OCI-LY1 (cell line): Measurements from ENCODE around the gene ZC3H18.

Source experiments
- H2AFZ ChIP-seq: fragments of 200-600 bp; sonication (generic), shearing (Covaris generic); 2 replicates; pipeline ENCODE4 v1.6.0; 2014; ENCODE audit warnings: antibody characterized with exemption, mild to moderate bottlenecking, low read length
- H3F3A ChIP-seq: fragments of 200-600 bp; sonication (generic), shearing (Covaris generic); 2 replicates; pipeline ENCODE4 v1.6.0; 2014; ENCODE audit warnings: mild to moderate bottlenecking, antibody characterized with exemption, low read length, moderate library complexity; ENCODE audit not compliant: insufficient read depth
- H3K27ac ChIP-seq: fragments of 200-600 bp; sonication (generic); 2 replicates; pipeline ENCODE4 v1.5.1; 2014; ENCODE audit warnings: low read length, mixed run types, mild to moderate bottlenecking, low read depth; ENCODE audit not compliant: poor library complexity, severe bottlenecking
- H3K27me3 ChIP-seq: fragments of 200-600 bp; sonication (generic); 2 replicates; pipeline ENCODE4 v1.6.0; 2014; ENCODE audit warnings: antibody characterized with exemption, mild to moderate bottlenecking, low read length, moderate library complexity; ENCODE audit not compliant: insufficient read depth
- H3K36me3 ChIP-seq: fragments of 200-600 bp; sonication (generic); 2 replicates; pipeline ENCODE4 v1.6.1; 2014; ENCODE audit warnings: mild to moderate bottlenecking, antibody characterized with exemption, low read length, moderate library complexity, mixed read lengths; ENCODE audit not compliant: insufficient read depth
- H3K4me1 ChIP-seq: fragments of 200-600 bp; sonication (generic); 2 replicates; pipeline ENCODE4 v1.5.1; 2014; ENCODE audit warnings: mild to moderate bottlenecking, low read length, moderate library complexity; ENCODE audit not compliant: insufficient read depth, severe bottlenecking
- H3K4me2 ChIP-seq: fragments of 200-600 bp; sonication (generic), shearing (Covaris generic); 2 replicates; pipeline ENCODE4 v1.6.1; 2014; ENCODE audit warnings: low read length
- H3K4me3 ChIP-seq: fragments of 200-600 bp; sonication (generic); 2 replicates; pipeline ENCODE4 v1.5.1; 2014; ENCODE audit warnings: low read length, low read depth, mild to moderate bottlenecking, mixed read lengths; ENCODE audit not compliant: poor library complexity, severe bottlenecking
- H3K79me2 ChIP-seq: fragments of 200-600 bp; shearing (Covaris generic); 2 replicates; pipeline ENCODE4 v1.6.1; 2016; ENCODE audit warnings: mixed run types, low read length, mixed read lengths; ENCODE audit not compliant: insufficient read depth
- H3K9ac ChIP-seq: fragments of 200-600 bp; sonication (generic), shearing (Covaris generic); 2 replicates; pipeline ENCODE4 v1.6.1; 2014; ENCODE audit warnings: mild to moderate bottlenecking, low read length, mixed read lengths
- H3K9me2 ChIP-seq: fragments of 200-600 bp; sonication (generic), shearing (Covaris generic); 2 replicates; pipeline ENCODE4 v1.6.1; 2014; ENCODE audit warnings: low read depth, mild to moderate bottlenecking, low read length, mixed read lengths
- H3K9me3 ChIP-seq: fragments of 200-600 bp; shearing (Covaris generic); 2 replicates; pipeline ENCODE4 v1.6.1; 2014; ENCODE audit warnings: low read length, mixed read lengths
- H4K20me1 ChIP-seq: fragments of 200-600 bp; sonication (generic), shearing (Covaris generic); 2 replicates; pipeline ENCODE4 v1.6.0; 2016; ENCODE audit warnings: mild to moderate bottlenecking, low read length; ENCODE audit not compliant: insufficient read depth
- EZH2 ChIP-seq: fragments of 200-600 bp; sonication (generic), shearing (Covaris generic); IDR thresholded peaks from 2 replicates; pipeline ENCODE4 v1.8.0; 2017; ENCODE audit warnings: borderline replicate concordance, mixed run types, mild to moderate bottlenecking, antibody characterized with exemption, low read length, moderate library complexity, mixed read lengths
- TF ChIP-seq, protein P1 (sequence below): fragments of 200-600 bp; sonication (generic), shearing (Covaris generic); IDR thresholded peaks from 2 replicates; pipeline ENCODE4 v1.5.1; 2017; ENCODE audit warnings: mild to moderate bottlenecking, antibody characterized with exemption, low read length, moderate library complexity, mixed read lengths

The ZC3H18 gene

DNA sequence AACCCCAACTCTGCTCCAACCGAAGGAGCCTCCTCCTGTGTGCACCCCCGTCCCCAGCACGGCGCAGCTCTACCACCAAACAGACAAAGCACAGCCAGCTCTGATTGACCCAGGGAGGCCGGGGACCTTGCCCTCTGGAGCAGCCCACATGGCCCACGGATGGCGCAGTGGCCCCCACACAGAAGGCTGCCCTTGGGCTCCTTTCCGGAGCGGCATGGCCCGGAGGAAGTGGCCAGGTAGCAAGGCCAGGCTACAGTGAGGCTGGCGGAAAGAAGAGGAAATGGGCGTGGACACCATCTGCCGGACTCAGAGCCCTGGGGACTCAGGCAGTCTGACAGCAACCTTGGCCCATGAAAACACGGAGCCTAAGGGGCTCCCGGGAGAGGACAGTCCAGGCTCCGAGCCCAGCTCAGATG is 19.9 kb upstream of the ZC3H18 start:
- Histone ChIP-seq H3K4me1 (no peaks in the 10 kb centered on the region), H3K27me3 (peaks cover 12% of the 10 kb centered on the region), H3K9me3 (no peaks in the 10 kb centered on the region), H4K20me1 (no peaks in the 10 kb centered on the region), H3K27ac (no peak overlapping the region), H3K9ac (no peak overlapping the region), H3K4me2 (no peak overlapping the region), H3F3A (no peaks in the 10 kb centered on the region), H3K4me3 (no peak overlapping the region), H2AFZ (no peak overlapping the region), H3K9me2 (no peaks in the 10 kb centered on the region), H3K79me2 (no peaks in the 10 kb centered on the region), H3K36me3 (no peaks in the 10 kb centered on the region)
- TF ChIP-seq, protein P1, sequence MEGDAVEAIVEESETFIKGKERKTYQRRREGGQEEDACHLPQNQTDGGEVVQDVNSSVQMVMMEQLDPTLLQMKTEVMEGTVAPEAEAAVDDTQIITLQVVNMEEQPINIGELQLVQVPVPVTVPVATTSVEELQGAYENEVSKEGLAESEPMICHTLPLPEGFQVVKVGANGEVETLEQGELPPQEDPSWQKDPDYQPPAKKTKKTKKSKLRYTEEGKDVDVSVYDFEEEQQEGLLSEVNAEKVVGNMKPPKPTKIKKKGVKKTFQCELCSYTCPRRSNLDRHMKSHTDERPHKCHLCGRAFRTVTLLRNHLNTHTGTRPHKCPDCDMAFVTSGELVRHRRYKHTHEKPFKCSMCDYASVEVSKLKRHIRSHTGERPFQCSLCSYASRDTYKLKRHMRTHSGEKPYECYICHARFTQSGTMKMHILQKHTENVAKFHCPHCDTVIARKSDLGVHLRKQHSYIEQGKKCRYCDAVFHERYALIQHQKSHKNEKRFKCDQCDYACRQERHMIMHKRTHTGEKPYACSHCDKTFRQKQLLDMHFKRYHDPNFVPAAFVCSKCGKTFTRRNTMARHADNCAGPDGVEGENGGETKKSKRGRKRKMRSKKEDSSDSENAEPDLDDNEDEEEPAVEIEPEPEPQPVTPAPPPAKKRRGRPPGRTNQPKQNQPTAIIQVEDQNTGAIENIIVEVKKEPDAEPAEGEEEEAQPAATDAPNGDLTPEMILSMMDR: no peak
- no peak for TF ChIP-seq EZH2

DNA sequence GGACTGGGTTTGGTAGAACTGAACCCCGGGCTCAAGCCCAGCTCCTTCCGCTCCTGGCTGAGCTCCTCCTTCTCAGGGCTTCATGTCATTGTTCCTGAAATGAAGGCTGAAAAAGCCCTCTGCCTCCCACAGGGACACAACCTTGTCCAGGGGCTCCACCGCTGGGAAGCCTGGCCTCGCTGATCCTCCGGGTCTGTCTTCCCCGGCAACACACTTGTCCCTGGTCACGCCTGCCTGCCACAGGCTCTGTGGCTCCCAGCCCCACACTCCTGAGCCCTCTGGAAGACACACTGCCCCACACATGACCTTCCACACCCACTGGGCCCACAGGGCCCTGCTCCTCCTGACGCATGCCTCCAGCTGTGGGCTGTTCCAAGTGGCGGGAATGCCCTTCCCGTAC is 18.0 kb upstream of the ZC3H18 start:
- no peaks in the 10 kb centered on the region; the same call in 1 of the 2 replicates for H3K36me3 ChIP-seq
- no peak overlapping the region for H3K4me3 ChIP-seq
- H4K20me1 ChIP-seq: no peaks in the 10 kb centered on the region
- no peaks in the 10 kb centered on the region for H3K79me2 ChIP-seq
- H3K27me3 ChIP-seq: peaks cover 17% of the 10 kb centered on the region
- no peak overlapping the region for H2AFZ ChIP-seq
- no peak overlapping the region for H3K27ac ChIP-seq
- no peaks in the 10 kb centered on the region for H3K4me1 ChIP-seq
- no peak overlapping the region for H3K4me2 ChIP-seq
- H3K9me3 ChIP-seq: no peaks in the 10 kb centered on the region
- no peaks in the 10 kb centered on the region for H3K9me2 ChIP-seq
- H3K9ac ChIP-seq: no peak overlapping the region
- no peaks in the 10 kb centered on the region for H3F3A ChIP-seq
- no peak for TF ChIP-seq EZH2
- TF ChIP-seq, protein P1: no peak

DNA sequence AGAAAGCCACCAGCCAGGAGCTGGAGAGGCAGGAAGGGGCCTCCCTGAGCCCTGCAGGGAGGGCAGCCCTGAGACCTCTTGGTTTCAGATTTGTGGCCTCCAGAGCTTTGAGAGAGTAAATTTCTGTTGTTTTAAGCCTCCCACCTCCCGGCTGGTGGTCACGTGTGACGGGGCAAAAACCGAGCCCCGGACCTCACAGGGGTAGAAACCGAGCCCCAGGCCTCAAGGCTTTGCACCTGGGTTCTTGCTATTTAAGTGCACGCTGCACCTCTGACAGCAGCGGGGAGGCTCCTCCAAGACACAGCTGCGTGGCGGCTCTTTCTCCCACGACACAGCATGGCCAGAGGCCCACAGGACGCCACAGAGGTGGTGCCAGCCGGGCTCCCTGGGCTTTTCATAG is 17.4 kb upstream of the ZC3H18 start:
- Histone ChIP-seq H4K20me1 (no peaks in the 10 kb centered on the region), H2AFZ (no peak overlapping the region), H3K4me1 (no peaks in the 10 kb centered on the region), H3K9ac (no peak overlapping the region), H3K4me3 (no peak overlapping the region), H3K27me3 (peaks cover 17% of the 10 kb centered on the region), H3K4me2 (no peak overlapping the region), H3K9me2 (no peaks in the 10 kb centered on the region), H3K27ac (no peak overlapping the region), H3K9me3 (no peaks in the 10 kb centered on the region), H3K36me3 (no peaks in the 10 kb centered on the region; the same call in 1 of the 2 replicates), H3F3A (no peaks in the 10 kb centered on the region), H3K79me2 (no peaks in the 10 kb centered on the region)
- TF ChIP-seq EZH2: no peak
- TF ChIP-seq, protein P1: no peak
